ENCODE results near the gene ZNF75A.

DNA sequence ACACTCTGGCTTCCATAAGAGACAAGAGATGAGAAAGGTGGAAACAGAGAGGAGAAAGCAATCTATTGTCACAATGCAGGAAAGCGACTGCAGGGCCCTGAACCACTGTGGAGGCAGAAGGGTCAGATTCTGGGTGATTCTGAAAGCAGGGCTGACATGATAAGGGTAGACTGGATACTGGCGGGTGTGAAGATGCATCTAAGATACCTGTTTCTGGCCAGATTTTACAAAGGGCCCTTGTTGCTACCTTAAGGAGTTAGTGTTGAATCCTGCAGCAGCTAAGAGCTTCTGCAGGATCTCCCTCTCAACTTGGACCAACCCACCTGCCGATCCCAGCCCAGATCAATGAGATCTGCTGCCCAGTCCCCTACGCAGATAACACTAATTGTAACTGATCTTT is 42.8 kb upstream of the ZNF75A start:
- TF ChIP-seq POLR2A (IDR thresholded peaks at IDR 0.05) = no peak
- TF ChIP-seq, protein P1, sequence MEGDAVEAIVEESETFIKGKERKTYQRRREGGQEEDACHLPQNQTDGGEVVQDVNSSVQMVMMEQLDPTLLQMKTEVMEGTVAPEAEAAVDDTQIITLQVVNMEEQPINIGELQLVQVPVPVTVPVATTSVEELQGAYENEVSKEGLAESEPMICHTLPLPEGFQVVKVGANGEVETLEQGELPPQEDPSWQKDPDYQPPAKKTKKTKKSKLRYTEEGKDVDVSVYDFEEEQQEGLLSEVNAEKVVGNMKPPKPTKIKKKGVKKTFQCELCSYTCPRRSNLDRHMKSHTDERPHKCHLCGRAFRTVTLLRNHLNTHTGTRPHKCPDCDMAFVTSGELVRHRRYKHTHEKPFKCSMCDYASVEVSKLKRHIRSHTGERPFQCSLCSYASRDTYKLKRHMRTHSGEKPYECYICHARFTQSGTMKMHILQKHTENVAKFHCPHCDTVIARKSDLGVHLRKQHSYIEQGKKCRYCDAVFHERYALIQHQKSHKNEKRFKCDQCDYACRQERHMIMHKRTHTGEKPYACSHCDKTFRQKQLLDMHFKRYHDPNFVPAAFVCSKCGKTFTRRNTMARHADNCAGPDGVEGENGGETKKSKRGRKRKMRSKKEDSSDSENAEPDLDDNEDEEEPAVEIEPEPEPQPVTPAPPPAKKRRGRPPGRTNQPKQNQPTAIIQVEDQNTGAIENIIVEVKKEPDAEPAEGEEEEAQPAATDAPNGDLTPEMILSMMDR (IDR thresholded peaks at IDR 0.05) = no peak

Data from stomach (tissue), 4 donors.